Endothelial cell of umbilical vein (primary cell): ENCODE measurements around the gene FMNL3.

ENCODE experiments used
- CTCF ChIP-seq, 2 donors: IDR thresholded peaks; 1 replicate in 1 of 2; 2 replicates in 1 of 2; pipeline ENCODE4 v1.5.1; 2011; ENCODE audit warnings: low read length in 2 of 2, mild to moderate bottlenecking in 2 of 2, moderate library complexity in 2 of 2, control low read depth in 1 of 2, inconsistent platforms in 1 of 2, low read depth in 1 of 2; ENCODE audit not compliant: insufficient read depth in 1 of 2; ENCODE audit errors: extremely low read depth in 1 of 2
- EZH2 ChIP-seq: IDR thresholded peaks from 2 replicates; pipeline ENCODE4 v1.6.1; 2012; ENCODE audit warnings: borderline replicate concordance, low read depth, mild to moderate bottlenecking, moderate library complexity, low read length, inconsistent platforms; ENCODE audit not compliant: severe bottlenecking
- GATA2 ChIP-seq: IDR thresholded peaks from 2 replicates; pipeline ENCODE4 v1.7.0; 2011; ENCODE audit warnings: low read depth, mild to moderate bottlenecking, moderate library complexity, mixed read lengths, low read length; ENCODE audit not compliant: insufficient read length, insufficient read depth
- JUN ChIP-seq: IDR thresholded peaks from 2 replicates; pipeline ENCODE4 v1.6.1; 2011; ENCODE audit warnings: borderline replicate concordance, low read depth; ENCODE audit not compliant: insufficient read length, insufficient read depth
- MAX ChIP-seq: IDR thresholded peaks from 2 replicates; pipeline ENCODE4 v1.6.1; 2011; ENCODE audit not compliant: insufficient read depth, insufficient read length
- POLR2A ChIP-seq: IDR thresholded peaks from 2 replicates; pipeline ENCODE4 v1.6.1; 2012; ENCODE audit warnings: low read depth, mild to moderate bottlenecking, control low read depth, low read length

- TF ChIP-seq CTCF (IDR thresholded peaks at IDR 0.05; ENCODE audit: extremely low read depth in 1 of 2, insufficient read depth in 1 of 2, low read depth in 1 of 2, low read length in 2 of 2) (no peak), GATA2 (no peak), EZH2 (no peak), POLR2A (no peak), MAX (no peak), JUN (no peak)
Observed at GRCh38 chr12:49652921-49653520, 54.2 kb downstream of the FMNL3 start.
